ENCODE data around the gene HMX1. TPM values are rescaled to one million over a fixed set of nuclear protein-coding genes. Genes with fewer than 3 reads are reported as not detected.

HMX1 gene
- total RNA-seq, 1 donor from 2014 or later = not detected

DNA sequence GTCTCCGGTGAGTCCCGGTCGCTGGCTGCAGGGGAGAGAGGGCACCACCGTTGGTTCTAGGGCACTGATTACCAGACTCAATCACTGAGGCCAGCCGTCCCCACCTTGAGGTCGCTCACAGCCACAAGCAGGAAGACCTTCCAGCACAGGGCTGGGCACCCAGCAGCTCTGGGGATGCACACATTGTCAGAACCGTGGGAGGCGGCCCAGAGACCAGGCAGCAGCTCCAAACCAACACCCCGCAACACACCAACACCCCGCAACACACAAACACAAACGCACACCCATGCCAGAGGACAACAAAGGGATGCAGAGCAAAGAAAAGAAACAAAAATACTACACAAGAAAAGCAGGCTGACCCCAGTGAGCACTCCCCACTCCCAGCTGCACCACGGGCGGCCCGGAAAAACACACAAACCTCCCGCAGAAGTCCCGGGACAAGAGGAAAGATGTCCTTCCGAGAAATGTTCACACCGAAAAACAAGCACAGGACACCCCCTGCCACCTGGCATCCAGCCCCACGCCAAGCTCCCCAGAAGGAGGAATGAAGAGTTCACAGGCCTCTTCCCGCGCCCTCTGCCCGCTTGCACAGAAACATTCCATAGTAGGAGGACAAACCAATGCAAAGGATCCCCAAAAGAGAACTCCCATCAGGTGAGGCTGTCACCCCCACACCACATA, 3.2 kb downstream of the HMX1 start:
- Histone ChIP-seq H3K36me3 (no peaks in the 10 kb centered on the region), H3K4me1 (no peaks in the 10 kb centered on the region), H3K27me3 (peaks cover 8% of the 10 kb centered on the region), H3K9me3 (no peaks in the 10 kb centered on the region), H3K27ac (no peak overlapping the region), H3K4me3 (no peak overlapping the region)
- intact Hi-C loops (cut with DNase I) = no loop called here
- no peak for TF ChIP-seq CTCF (IDR thresholded peaks at IDR 0.05)
- no peak for DNase-seq (ENCODE audit: low spot score in 2 of 2)

- Histone ChIP-seq H3K27me3 (peaks cover 4% of the 10 kb centered on the region), H3K4me3 (no peak overlapping the region), H3K36me3 (no peaks in the 10 kb centered on the region), H3K27ac (no peak overlapping the region), H3K9me3 (no peaks in the 10 kb centered on the region), H3K4me1 (no peaks in the 10 kb centered on the region)
- DNase-seq (ENCODE audit: low spot score in 2 of 2) = no peak
- intact Hi-C loops (cut with DNase I) = no loop called here
- TF ChIP-seq CTCF (IDR thresholded peaks at IDR 0.05) = no peak
These were observed 3.9 kb downstream of the HMX1 start for GRCh38 chr4:8867624-8868320.

DNA sequence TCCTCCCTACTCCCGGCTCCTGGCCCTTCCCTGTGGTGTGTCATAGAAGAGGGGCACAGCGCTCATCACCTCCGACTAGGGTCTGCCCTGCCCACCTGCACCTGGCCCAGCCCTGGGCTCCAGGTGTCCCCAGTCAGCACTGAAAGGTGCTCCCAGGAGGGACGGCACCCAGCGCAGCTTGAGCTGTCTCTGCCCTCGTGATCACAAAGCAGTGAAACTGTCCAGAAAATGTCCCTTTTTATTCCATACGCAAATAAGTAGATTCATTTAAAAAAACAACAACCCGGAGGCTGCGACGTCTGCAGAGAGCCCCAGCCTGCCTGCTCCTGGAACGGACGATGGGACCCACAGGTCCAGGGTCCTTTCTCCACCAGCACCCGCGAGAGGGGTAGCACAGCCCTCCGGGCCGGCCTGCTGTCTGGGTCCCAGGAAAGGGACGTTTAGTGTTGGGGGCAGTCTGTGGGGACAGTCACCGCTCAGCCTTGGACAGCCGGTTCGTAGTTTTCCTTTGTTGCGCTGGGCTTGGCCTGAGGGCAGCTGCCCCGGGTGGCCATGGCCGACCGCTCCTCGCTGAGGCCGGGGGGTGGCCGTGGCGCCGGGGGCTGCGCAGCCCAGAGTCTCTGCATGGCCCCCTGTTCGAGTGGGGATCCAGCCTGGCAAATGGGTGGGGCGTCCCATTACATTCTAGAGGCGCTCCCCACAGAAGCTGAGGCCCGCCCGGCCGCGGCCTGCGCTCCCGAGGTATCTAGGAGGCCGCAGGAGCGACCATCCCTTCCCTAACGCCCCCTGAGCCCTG, 4.6 kb downstream of the HMX1 start:
- Histone ChIP-seq H3K36me3 (no peaks in the 10 kb centered on the region), H3K27me3 (peaks cover 3% of the 10 kb centered on the region), H3K9me3 (no peaks in the 10 kb centered on the region), H3K4me1 (no peaks in the 10 kb centered on the region), H3K27ac (no peak overlapping the region), H3K4me3 (no peak overlapping the region)
- no peak for TF ChIP-seq CTCF (IDR thresholded peaks at IDR 0.05)
- intact Hi-C loops (cut with DNase I) = no loop called here
- DNase-seq (ENCODE audit: low spot score in 2 of 2) = no peak

DNA sequence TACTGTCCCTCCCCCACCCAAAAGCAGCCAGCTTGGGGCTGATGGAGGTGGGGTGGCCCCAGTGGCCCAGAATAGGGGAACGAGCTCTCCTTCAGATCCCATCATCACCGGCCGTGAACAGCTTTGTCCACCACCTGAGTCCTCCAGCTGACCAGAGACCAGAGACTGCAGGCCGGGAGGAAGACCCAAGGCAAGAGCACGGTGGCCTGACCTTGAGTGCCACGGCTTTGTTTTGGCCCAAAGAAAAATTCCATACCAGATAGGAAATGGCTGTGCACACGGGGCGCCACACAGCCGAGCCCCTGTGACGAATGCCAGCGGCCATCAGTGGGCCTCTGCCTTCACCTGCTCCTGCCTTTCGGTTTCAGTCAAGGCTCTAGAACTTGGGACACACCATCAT, 5.2 kb downstream of the HMX1 start:
- Histone ChIP-seq H3K4me1 (no peaks in the 10 kb centered on the region), H3K27ac (no peak overlapping the region), H3K4me3 (no peak overlapping the region), H3K9me3 (no peaks in the 10 kb centered on the region), H3K27me3 (peaks cover 6% of the 10 kb centered on the region), H3K36me3 (no peaks in the 10 kb centered on the region)
- no peak for DNase-seq (ENCODE audit: low spot score in 2 of 2)
- intact Hi-C loops (cut with DNase I) = no loop called here
- TF ChIP-seq CTCF (IDR thresholded peaks at IDR 0.05) = no peak

DNA sequence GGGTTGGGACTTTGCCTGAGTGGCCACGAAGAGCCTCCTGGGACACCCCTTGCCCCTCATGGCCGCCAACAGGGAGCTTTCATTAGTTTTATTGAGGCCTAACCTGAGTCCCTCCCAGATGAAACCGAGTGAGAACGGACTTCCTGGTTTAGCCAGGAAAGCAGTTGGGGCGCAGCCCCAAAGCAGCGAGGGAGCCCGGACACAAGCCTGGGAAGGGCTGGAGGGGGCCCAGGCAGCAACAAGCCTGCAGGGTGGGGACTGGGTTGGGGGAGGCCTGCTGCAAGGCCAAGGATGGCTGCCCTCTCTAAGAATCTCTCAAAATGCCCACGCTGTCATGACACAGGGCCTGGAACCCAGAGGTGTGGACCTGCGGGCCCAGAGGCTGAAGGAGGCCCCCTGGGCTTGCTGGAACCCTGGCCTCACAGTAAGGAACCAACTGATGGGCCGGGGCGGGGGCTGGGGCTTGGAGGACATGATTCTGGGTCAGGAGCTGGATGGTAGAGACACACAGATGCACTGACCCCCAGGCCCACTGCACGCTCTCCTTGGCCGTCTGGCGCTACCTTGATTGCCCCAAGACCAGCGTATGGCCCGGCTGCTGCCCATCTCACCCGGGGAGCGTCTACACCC, 5.8 kb downstream of the HMX1 start:
- H3K27ac ChIP-seq = no peak overlapping the region
- no peaks in the 10 kb centered on the region for H3K9me3 ChIP-seq
- no peaks in the 10 kb centered on the region for H3K4me1 ChIP-seq
- H3K4me3 ChIP-seq = no peak overlapping the region
- H3K27me3 ChIP-seq = peaks cover 6% of the 10 kb centered on the region
- no peaks in the 10 kb centered on the region for H3K36me3 ChIP-seq
- intact Hi-C loops (cut with DNase I) = no loop called here
- no peak for TF ChIP-seq CTCF (IDR thresholded peaks at IDR 0.05)
- DNase-seq (ENCODE audit: low spot score in 2 of 2) = no peak

Data from ascending aorta (tissue), 2 donors.